Gastrocnemius medialis (tissue), 4 donors: ENCODE measurements around the gene PALLD.

Experiments
- CTCF ChIP-seq, 5 experiments: fragments of 450-650 bp in 3 of 5; fragments of 200-600 bp in 2 of 5; sonication (generic) in 2 of 5; IDR thresholded peaks in 4 of 5; conservative IDR thresholded peaks in 1 of 5; 1 replicate in 4 of 5; 2 replicates in 1 of 5; pipeline ENCODE4 v1.5.1; 2016 to 2019; ENCODE audit warnings: antibody characterized with exemption in 5 of 5, mild to moderate bottlenecking in 3 of 5, moderate library complexity in 3 of 5
- POLR2A ChIP-seq, 2 donors: fragments of 450-650 bp; IDR thresholded peaks; one replicate each; pipeline ENCODE4 v1.6.1; 2017; ENCODE audit warnings: antibody characterized with exemption in 2 of 2, mild to moderate bottlenecking in 2 of 2, moderate library complexity in 2 of 2

- TF ChIP-seq CTCF (IDR thresholded peaks at IDR 0.05 in 4 of 5, conservative IDR thresholded peaks at IDR 0.05 in 1 of 5), result no peak
- no peak for TF ChIP-seq POLR2A (IDR thresholded peaks at IDR 0.05)
Measured at GRCh38 chr4:168535689-168536088, 38.8 kb downstream of the PALLD start.
